Tibial nerve (tissue), 4 donors: ENCODE results near the gene CDH13. TPM values are rescaled to one million over a fixed set of nuclear protein-coding genes. Genes with fewer than 3 reads are reported as not detected.

Experiments
- DNase-seq, 2 donors: peaks; one replicate each; pipeline ENCODE4 v3.0.0-alpha.2; 2019; ENCODE audit warnings: low spot score in 2 of 2
- H3K27ac ChIP-seq, 4 donors: fragments of 200-600 bp; sonication (generic) in 3 of 4; one replicate each; pipeline ENCODE4 v1.5.1; 2017 to 2019; ENCODE audit warnings: mild to moderate bottlenecking in 1 of 4
- H3K27me3 ChIP-seq, 2 donors: fragments of 200-600 bp; sonication (generic) in 1 of 2; one replicate each; pipeline versions ENCODE4 v1.5.1 to v1.6.0; 2017 to 2019
- H3K36me3 ChIP-seq, 3 donors: fragments of 200-600 bp; sonication (generic); one replicate each; pipeline ENCODE4 v1.5.1; 2018 to 2019
- H3K4me1 ChIP-seq, 4 donors: fragments of 200-600 bp; sonication (generic) in 3 of 4; one replicate each; pipeline ENCODE4 v1.5.1; 2017 to 2019
- H3K4me3 ChIP-seq, 4 donors: fragments of 200-600 bp; sonication (generic) in 3 of 4; one replicate each; pipeline ENCODE4 v1.5.1; 2017 to 2019; ENCODE audit warnings: mild to moderate bottlenecking in 1 of 4, moderate library complexity in 1 of 4
- H3K9me3 ChIP-seq, 4 donors: fragments of 200-600 bp; sonication (generic) in 3 of 4; one replicate each; pipeline ENCODE4 v1.5.1; 2017 to 2019
- CTCF ChIP-seq, 5 experiments: fragments of 200-600 bp in 3 of 5; fragments of 450-650 bp in 2 of 5; sonication (generic) in 3 of 5; IDR thresholded peaks; one replicate each; pipeline ENCODE4 v1.5.1; 2016 to 2019; ENCODE audit warnings: antibody characterized with exemption in 5 of 5, mild to moderate bottlenecking in 3 of 5, moderate library complexity in 2 of 5
- EP300 ChIP-seq, 2 donors: sonication (generic); formaldehyde crosslinking; IDR thresholded peaks; one replicate each; pipeline ENCODE4 v1.6.1; 2017; ENCODE audit warnings: antibody characterized with exemption in 2 of 2, mild to moderate bottlenecking in 1 of 2
- POLR2A ChIP-seq, 2 donors: fragments of 450-650 bp; IDR thresholded peaks; one replicate each; pipeline ENCODE4 v1.6.1; 2017; ENCODE audit warnings: antibody characterized with exemption in 2 of 2, mild to moderate bottlenecking in 2 of 2, moderate library complexity in 2 of 2
- WGBS, 2 donors: methylation state at CpG; one replicate each; pipeline ENCODE4 v1.1.5; 2018; 5-methylcytosine and 5-hydroxymethylcytosine counted together
- total RNA-seq, 4 donors: library from RNA; depleted of rRNA; stranded (reverse); fragments of >200 nt; gene quantifications; one replicate each; pipeline ENCODE4 v1.1.0, GENCODE V29; 2016

CDH13 gene
- total RNA-seq, 4 donors from 2014 or later = 4.1 to 14.4 (median 5.8) TPM

GRCh38 chr16:82784573-82784968, 157.8 kb downstream of the CDH13 start:
- TF ChIP-seq EP300 (IDR thresholded peaks at IDR 0.05) = no peak
- no peak for TF ChIP-seq CTCF (IDR thresholded peaks at IDR 0.05)
- TF ChIP-seq POLR2A (IDR thresholded peaks at IDR 0.05) = no peak
- Histone ChIP-seq H3K27me3 (no peaks in the 10 kb centered on the region), H3K27ac (no peak overlapping the region), H3K4me1 (peaks cover 0 to 8% (median 0%) of the 10 kb centered on the region in 4 donors), H3K9me3 (no peaks in the 10 kb centered on the region), H3K4me3 (no peak overlapping the region), H3K36me3 (no peaks in the 10 kb centered on the region)
- 91 to 95% methylated on average over 3 of the region's 3 CpGs for WGBS, 2 donors
- DNase-seq = no peak

DNA sequence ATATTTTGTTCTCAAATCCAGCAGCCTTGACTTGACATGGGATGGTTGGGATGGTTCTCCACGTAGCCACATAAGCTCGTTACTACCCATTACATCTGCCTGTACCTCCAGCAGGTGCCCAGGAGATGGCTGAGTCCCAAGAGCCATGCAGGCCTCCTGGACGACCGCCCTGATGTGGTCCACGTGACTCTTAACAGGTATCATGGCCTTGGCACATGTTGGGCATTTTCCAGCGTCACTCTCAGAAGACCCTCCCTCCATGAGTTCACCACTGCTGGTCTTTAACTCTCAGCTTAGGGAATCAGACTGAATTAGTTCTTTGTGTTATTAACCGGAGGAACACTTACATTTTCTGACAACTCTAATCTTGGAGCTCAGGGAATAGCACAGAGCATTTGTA, 161.5 kb downstream of the CDH13 start:
- Histone ChIP-seq H3K27me3 (no peaks in the 10 kb centered on the region), H3K9me3 (peaks cover 0 to 3% (median 0%) of the 10 kb centered on the region in 4 donors), H3K4me3 (no peak overlapping the region), H3K27ac (no peak overlapping the region), H3K4me1 (no peaks in the 10 kb centered on the region), H3K36me3 (no peaks in the 10 kb centered on the region)
- DNase-seq = no peak
- 59 to 64% methylated on average over 7 of the region's 7 CpGs for WGBS, 2 donors
- TF ChIP-seq EP300 (IDR thresholded peaks at IDR 0.05) = no peak
- no peak for TF ChIP-seq POLR2A (IDR thresholded peaks at IDR 0.05)
- TF ChIP-seq CTCF (IDR thresholded peaks at IDR 0.05) = no peak

DNA sequence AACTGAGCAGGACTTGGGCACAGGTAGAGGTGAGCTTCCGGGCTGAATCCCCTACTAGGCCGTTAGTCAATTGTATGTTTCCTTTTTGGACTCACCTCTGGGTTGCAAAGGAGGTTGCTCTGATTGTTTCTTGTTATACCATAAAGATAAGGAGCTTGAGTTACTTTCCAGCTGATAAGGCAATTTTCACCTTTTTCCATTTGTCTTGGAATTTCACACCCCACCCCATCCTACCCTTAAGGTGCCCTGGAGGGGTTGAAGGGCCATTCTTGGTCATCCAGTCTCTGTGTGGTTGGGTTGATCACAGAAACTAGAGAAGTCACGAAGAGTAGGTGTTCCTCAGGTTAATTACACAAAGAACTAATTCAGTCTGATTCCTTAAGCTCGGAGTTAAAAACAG, 162.2 kb downstream of the CDH13 start:
- Histone ChIP-seq H3K9me3 (peaks cover 0 to 3% (median 0%) of the 10 kb centered on the region in 4 donors), H3K27me3 (no peaks in the 10 kb centered on the region), H3K4me3 (no peak overlapping the region), H3K36me3 (no peaks in the 10 kb centered on the region), H3K27ac (no peak overlapping the region), H3K4me1 (no peaks in the 10 kb centered on the region)
- WGBS, 2 donors = 81 to 88% methylated on average over 4 of the region's 4 CpGs
- TF ChIP-seq EP300 (IDR thresholded peaks at IDR 0.05) = no peak
- no peak for TF ChIP-seq POLR2A (IDR thresholded peaks at IDR 0.05)
- no peak for TF ChIP-seq CTCF (IDR thresholded peaks at IDR 0.05)
- DNase-seq = no peak

- WGBS, 2 donors = 75 to 81% methylated on average over 6 of the region's 6 CpGs
- Histone ChIP-seq H3K27ac (no peak overlapping the region), H3K36me3 (no peaks in the 10 kb centered on the region), H3K9me3 (peaks cover 0 to 3% (median 0%) of the 10 kb centered on the region in 4 donors), H3K4me3 (no peak overlapping the region), H3K4me1 (no peaks in the 10 kb centered on the region), H3K27me3 (no peaks in the 10 kb centered on the region)
- TF ChIP-seq POLR2A (IDR thresholded peaks at IDR 0.05) (no peak), EP300 (IDR thresholded peaks at IDR 0.05) (no peak), CTCF (IDR thresholded peaks at IDR 0.05) (no peak)
- DNase-seq = no peak
Measured at GRCh38 chr16:82792693-82793092, 165.9 kb downstream of the CDH13 start.

GRCh38 chr16:82793528-82794245, 166.9 kb downstream of the CDH13 start:
- Histone ChIP-seq H3K27ac (no peak overlapping the region), H3K36me3 (no peaks in the 10 kb centered on the region), H3K9me3 (peaks cover 0 to 3% (median 0%) of the 10 kb centered on the region in 4 donors), H3K4me1 (no peaks in the 10 kb centered on the region), H3K4me3 (no peak overlapping the region), H3K27me3 (no peaks in the 10 kb centered on the region)
- no peak for DNase-seq
- 68 to 74% methylated on average over 10 of the region's 10 CpGs for WGBS, 2 donors
- TF ChIP-seq EP300 (IDR thresholded peaks at IDR 0.05) (no peak), POLR2A (IDR thresholded peaks at IDR 0.05) (no peak)
